ENCODE data around the gene MISP3.

DNA sequence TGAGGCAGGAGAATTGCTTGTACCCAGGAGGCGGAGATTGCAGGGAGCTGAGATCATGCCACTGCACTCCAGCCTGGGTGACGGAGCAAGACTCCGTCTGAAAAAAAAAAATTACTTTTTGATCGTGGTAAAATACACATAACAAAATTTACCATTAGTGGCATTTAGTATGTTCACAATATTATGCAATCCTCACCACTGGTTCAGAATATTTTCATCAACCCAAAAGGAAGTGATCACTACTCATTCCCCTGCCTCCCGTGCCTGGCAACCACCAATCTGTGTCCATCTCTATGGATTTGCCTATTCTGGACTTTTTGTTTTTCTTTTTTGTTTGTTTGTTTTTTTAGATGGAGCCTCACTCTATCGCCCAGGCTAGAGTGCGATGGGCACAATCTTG, 9.5 kb upstream of the MISP3 start:
- no peak for TF ChIP-seq ZNF232 (CRISPR knock-in tag; IDR thresholded peaks at IDR 0.05)
- no peak for TF ChIP-seq ESRRA (CRISPR knock-in tag; IDR thresholded peaks at IDR 0.05; ENCODE audit: borderline replicate concordance)
- TF ChIP-seq, protein P1, sequence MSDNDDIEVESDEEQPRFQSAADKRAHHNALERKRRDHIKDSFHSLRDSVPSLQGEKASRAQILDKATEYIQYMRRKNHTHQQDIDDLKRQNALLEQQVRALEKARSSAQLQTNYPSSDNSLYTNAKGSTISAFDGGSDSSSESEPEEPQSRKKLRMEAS (CRISPR knock-in tag; IDR thresholded peaks at IDR 0.05): no peak
